Measurements from ENCODE around the gene ZBTB46. TPM values are rescaled to one million over a fixed set of nuclear protein-coding genes. Genes with fewer than 3 reads are reported as not detected.

The ZBTB46 gene
- total RNA-seq, 1 experiment from 2014 or later, result 27.1 TPM

GRCh38 chr20:63840405-63840828, 9.4 kb upstream of the ZBTB46 start:
- H3K9me3 ChIP-seq (ENCODE audit: control insufficient read depth, low read depth, low read length), result no peaks in the 10 kb centered on the region
- no peak overlapping the region for H4K91ac ChIP-seq (ENCODE audit: insufficient read length, low read depth, low read length)
- H3K9me3 Mint-ChIP-seq, result no peaks in the 10 kb centered on the region
- H4K20me1 ChIP-seq (ENCODE audit: control insufficient read depth, insufficient read depth, insufficient read length), result no peaks in the 10 kb centered on the region
- no peak overlapping the region for H2BK15ac ChIP-seq (ENCODE audit: low read depth, low read length)
- no peak overlapping the region for H4K5ac ChIP-seq (ENCODE audit: insufficient read length, low read depth, low read length)
- no peak for DNase-seq
- no peak overlapping the region for H2BK12ac ChIP-seq (ENCODE audit: insufficient read length, low read depth, low read length)
- H3K27ac ChIP-seq (ENCODE audit: insufficient read length, low read depth, low read length), result no peak overlapping the region
- H3K9ac ChIP-seq (ENCODE audit: extremely low read depth, insufficient read length, low read length), result no peak overlapping the region
- H3K56ac ChIP-seq (ENCODE audit: insufficient read length, low read depth, low read length), result no peak overlapping the region
- no peak overlapping the region for H3K4me3 Mint-ChIP-seq
- no peaks in the 10 kb centered on the region for H3K79me2 ChIP-seq (ENCODE audit: insufficient read depth, low read length)
- no peak overlapping the region for H2AFZ ChIP-seq (ENCODE audit: low read length)
- H3K27me3 ChIP-seq (ENCODE audit: insufficient read depth, low read length), result no peaks in the 10 kb centered on the region
- H3T11ph ChIP-seq (ENCODE audit: low read length), result no peak overlapping the region
- peaks cover 10 to 29% of the 10 kb centered on the region in 2 experiments for H3K4me1 Mint-ChIP-seq
- no peak overlapping the region for H2AK5ac ChIP-seq (ENCODE audit: insufficient read length, low read length)
- H3K4me1 ChIP-seq (ENCODE audit: insufficient read depth, low read length), result no peaks in the 10 kb centered on the region
- H2BK20ac ChIP-seq (ENCODE audit: low read depth, low read length, poor library complexity, severe bottlenecking), result no peak overlapping the region
- no peak overlapping the region for H3K27ac Mint-ChIP-seq
- H2BK120ac ChIP-seq (ENCODE audit: low read depth, low read length, poor library complexity, severe bottlenecking), result no peak overlapping the region
- H3K4me2 ChIP-seq (ENCODE audit: insufficient read depth, insufficient read length, low read length), result no peak overlapping the region
- no peak overlapping the region for H2BK5ac ChIP-seq (ENCODE audit: insufficient read length, low read length)
- H3K4ac ChIP-seq (ENCODE audit: low read depth, low read length), result no peak overlapping the region
- peaks cover 4% of the 10 kb centered on the region for H3K27me3 Mint-ChIP-seq (ENCODE audit: low read depth)
- H3K23ac ChIP-seq (ENCODE audit: insufficient read length, low read depth, low read length), result no peak overlapping the region
- no peak for TF ChIP-seq CTCF (conservative IDR thresholded peaks at IDR 0.05)
- no CpG with 5 or more reads among the region's 11 CpGs for WGBS (ENCODE audit: extremely low coverage, insufficient read length, low lambda C conversion rate)
- no peak overlapping the region for H4K8ac ChIP-seq (replicated peaks; ENCODE audit: insufficient read length, low read depth, low read length)
- H3K23me2 ChIP-seq (ENCODE audit: insufficient read length, low read depth, low read length, poor library complexity, severe bottlenecking), result no peaks in the 10 kb centered on the region
- H3K79me1 ChIP-seq (ENCODE audit: insufficient read depth, low read depth, low read length, poor library complexity, severe bottlenecking), result no peaks in the 10 kb centered on the region
- no peak overlapping the region for H3K14ac ChIP-seq (ENCODE audit: insufficient read depth, low read length)
- H3K36me3 Mint-ChIP-seq (ENCODE audit: insufficient read depth in 1 of 3, low read depth in 3 of 3), result no peaks in the 10 kb centered on the region
- no peak overlapping the region for H3K18ac ChIP-seq (ENCODE audit: insufficient read length, low read depth, low read length)
